PC-3 (cell line): ENCODE results near the gene NTMT2. TPM values are rescaled to one million over a fixed set of nuclear protein-coding genes. Genes with fewer than 3 reads are reported as not detected.

ENCODE experiments used
- ATAC-seq: fragments of 200-7000 bp; cut with Tn5 transposase; 2 replicates; pipeline ENCODE4 v1.9.1; 2020; ENCODE audit warnings: mild to moderate bottlenecking, moderate library complexity
- BruUV-seq: library from RNA; stranded (reverse); fragments of 400-500 nt; replicated peaks from 2 replicates; lab custom pipeline; 2021; lab: Mats Ljungman, UMichigan
- CTCF ChIA-PET: fragments of 300-600 bp; sonication (Branson Sonifier 250); formaldehyde crosslinking; loops from one replicate; lab custom pipeline; 2022; ENCODE audit warnings: antibody characterized with exemption; lab: Charles Lee
- POLR2A ChIA-PET: fragments of 300-600 bp; sonication (Branson Sonifier 250); formaldehyde crosslinking; loops from one replicate; lab custom pipeline; 2022; ENCODE audit warnings: antibody characterized with exemption; ENCODE audit not compliant: unreplicated experiment; lab: Charles Lee
- DNase-seq: peaks from one replicate; pipeline ENCODE4 v3.0.0-alpha.2; 2015
- H2AFZ ChIP-seq: fragments of 300-600 bp; sonication (generic); 2 replicates; pipeline ENCODE4 v1.6.0; 2016; ENCODE audit warnings: antibody characterized with exemption, low read length
- H3F3A ChIP-seq: fragments of 300-600 bp; sonication (generic); one replicate; pipeline ENCODE4 v1.6.0; 2017; ENCODE audit warnings: antibody characterized with exemption, low read length, control low read depth, mild to moderate bottlenecking; ENCODE audit not compliant: unreplicated experiment
- H3K27ac ChIP-seq: fragments of 300-600 bp; sonication (generic); 2 replicates; pipeline ENCODE4 v1.5.1; 2016; ENCODE audit warnings: mild to moderate bottlenecking, low read length
- H3K27me3 ChIP-seq: fragments of 300-600 bp; sonication (generic); 2 replicates; pipeline ENCODE4 v1.6.1; 2016; ENCODE audit warnings: low read length, mixed read lengths
- H3K36me3 ChIP-seq: fragments of 300-600 bp; sonication (generic); 2 replicates; pipeline ENCODE4 v1.6.1; 2016; ENCODE audit warnings: low read depth, mixed run types, low read length, mixed read lengths
- H3K4me1 ChIP-seq: fragments of 300-600 bp; sonication (generic); 2 replicates; pipeline ENCODE4 v1.5.1; 2016; ENCODE audit warnings: low read length; ENCODE audit not compliant: insufficient read depth
- H3K4me2 ChIP-seq: fragments of 300-600 bp; sonication (generic); 2 replicates; pipeline ENCODE4 v1.6.0; 2016; ENCODE audit warnings: low read length
- H3K4me3 ChIP-seq: fragments of 300-600 bp; sonication (generic); 2 replicates; pipeline ENCODE4 v1.5.1; 2016; ENCODE audit warnings: mild to moderate bottlenecking, low read length, mixed read lengths
- H3K79me2 ChIP-seq: fragments of 300-600 bp; sonication (generic); 2 replicates; pipeline ENCODE4 v1.6.1; 2017; ENCODE audit warnings: low read length, mixed read lengths
- H3K9ac ChIP-seq: fragments of 300-600 bp; sonication (generic); 2 replicates; pipeline ENCODE4 v1.6.0; 2016; ENCODE audit warnings: mild to moderate bottlenecking, low read length
- H3K9me2 ChIP-seq: fragments of 300-600 bp; sonication (generic); replicated peaks from 2 replicates; pipeline ENCODE4 v1.6.1; 2016; ENCODE audit warnings: mixed run types, low read length, mixed read lengths
- H3K9me3 ChIP-seq: fragments of 300-600 bp; sonication (generic); 2 replicates; pipeline ENCODE4 v1.6.1; 2016; ENCODE audit warnings: low read length, mixed read lengths
- H4K20me1 ChIP-seq: fragments of 300-600 bp; sonication (generic); 2 replicates; pipeline ENCODE4 v1.6.1; 2016; ENCODE audit warnings: low read length, mixed read lengths
- EZH2 ChIP-seq: fragments of 300-600 bp; sonication (generic); IDR thresholded peaks from one replicate; pipeline ENCODE4 v1.6.1; 2017; ENCODE audit warnings: antibody characterized with exemption, mild to moderate bottlenecking, low read length; ENCODE audit not compliant: unreplicated experiment
- EZH2phosphoT487 ChIP-seq: fragments of 300-600 bp; sonication (generic); IDR thresholded peaks from 2 replicates; pipeline ENCODE4 v1.6.1; 2018; ENCODE audit warnings: mild to moderate bottlenecking, antibody characterized with exemption, low read length, borderline replicate concordance
- intact Hi-C: fragments of 100-400 bp; cut with micrococcal nuclease; formaldehyde crosslinking; loops from 2 replicates; pipeline ENCODE4 v1.9.0; 2023
- total RNA-seq: library from RNA; depleted of rRNA; stranded (reverse); fragments of >200 nt; gene quantifications from 2 replicates; pipeline ENCODE4 v1.2.3, GENCODE V29; 2014
- TF ChIP-seq, protein P1 (sequence below): fragments of 300-600 bp; sonication (generic); conservative IDR thresholded peaks from 2 replicates; pipeline ENCODE4 v1.5.1; 2017; ENCODE audit warnings: antibody characterized with exemption, low read depth, mild to moderate bottlenecking, low read length

The NTMT2 gene
- total RNA-seq, 1 experiment from 2014 or later, result not detected

DNA sequence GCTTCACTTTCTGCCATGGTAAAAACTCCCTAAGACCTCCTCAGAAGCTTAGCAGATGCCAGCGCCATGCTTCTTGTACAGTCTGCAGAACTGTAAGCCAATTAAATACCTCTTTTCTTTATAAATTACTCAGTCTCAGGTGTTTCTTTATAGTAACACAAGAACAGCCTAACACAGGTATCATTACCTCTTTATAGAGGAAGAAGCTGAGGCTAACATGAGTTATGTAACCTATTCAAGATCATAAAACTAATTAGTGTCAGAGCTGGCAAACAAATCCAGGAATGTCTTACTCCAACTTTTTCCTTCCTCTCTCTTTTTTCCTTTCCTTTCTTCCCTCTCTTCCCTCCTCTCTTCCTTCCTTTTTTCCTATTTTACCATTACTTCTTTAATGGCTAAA, 9.3 kb downstream of the NTMT2 start:
- H3K9me2 ChIP-seq, result no peaks in the 10 kb centered on the region
- no peaks in the 10 kb centered on the region for H3K27me3 ChIP-seq
- ATAC-seq (no peak), DNase-seq (no peak)
- H3K4me2 ChIP-seq, result no peak overlapping the region
- H3K36me3 ChIP-seq, result no peaks in the 10 kb centered on the region
- H3K4me3 ChIP-seq, result no peak overlapping the region
- intact Hi-C loops, result no loop called here
- CTCF ChIA-PET, result no interaction called here
- H3K4me1 ChIP-seq, result no peaks in the 10 kb centered on the region
- no TSS peak for BruUV-seq
- H2AFZ ChIP-seq, result no peak overlapping the region
- no peak overlapping the region for H3K27ac ChIP-seq
- no peaks in the 10 kb centered on the region for H3K79me2 ChIP-seq
- POLR2A ChIA-PET, result no interaction called here
- H4K20me1 ChIP-seq, result no peaks in the 10 kb centered on the region
- no peak overlapping the region for H3K9ac ChIP-seq
- TF ChIP-seq EZH2phosphoT487 (no peak), EZH2 (no peak)
- TF ChIP-seq, protein P1, sequence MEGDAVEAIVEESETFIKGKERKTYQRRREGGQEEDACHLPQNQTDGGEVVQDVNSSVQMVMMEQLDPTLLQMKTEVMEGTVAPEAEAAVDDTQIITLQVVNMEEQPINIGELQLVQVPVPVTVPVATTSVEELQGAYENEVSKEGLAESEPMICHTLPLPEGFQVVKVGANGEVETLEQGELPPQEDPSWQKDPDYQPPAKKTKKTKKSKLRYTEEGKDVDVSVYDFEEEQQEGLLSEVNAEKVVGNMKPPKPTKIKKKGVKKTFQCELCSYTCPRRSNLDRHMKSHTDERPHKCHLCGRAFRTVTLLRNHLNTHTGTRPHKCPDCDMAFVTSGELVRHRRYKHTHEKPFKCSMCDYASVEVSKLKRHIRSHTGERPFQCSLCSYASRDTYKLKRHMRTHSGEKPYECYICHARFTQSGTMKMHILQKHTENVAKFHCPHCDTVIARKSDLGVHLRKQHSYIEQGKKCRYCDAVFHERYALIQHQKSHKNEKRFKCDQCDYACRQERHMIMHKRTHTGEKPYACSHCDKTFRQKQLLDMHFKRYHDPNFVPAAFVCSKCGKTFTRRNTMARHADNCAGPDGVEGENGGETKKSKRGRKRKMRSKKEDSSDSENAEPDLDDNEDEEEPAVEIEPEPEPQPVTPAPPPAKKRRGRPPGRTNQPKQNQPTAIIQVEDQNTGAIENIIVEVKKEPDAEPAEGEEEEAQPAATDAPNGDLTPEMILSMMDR, result no peak
- no peaks in the 10 kb centered on the region for H3K9me3 ChIP-seq
- no peaks in the 10 kb centered on the region for H3F3A ChIP-seq

DNA sequence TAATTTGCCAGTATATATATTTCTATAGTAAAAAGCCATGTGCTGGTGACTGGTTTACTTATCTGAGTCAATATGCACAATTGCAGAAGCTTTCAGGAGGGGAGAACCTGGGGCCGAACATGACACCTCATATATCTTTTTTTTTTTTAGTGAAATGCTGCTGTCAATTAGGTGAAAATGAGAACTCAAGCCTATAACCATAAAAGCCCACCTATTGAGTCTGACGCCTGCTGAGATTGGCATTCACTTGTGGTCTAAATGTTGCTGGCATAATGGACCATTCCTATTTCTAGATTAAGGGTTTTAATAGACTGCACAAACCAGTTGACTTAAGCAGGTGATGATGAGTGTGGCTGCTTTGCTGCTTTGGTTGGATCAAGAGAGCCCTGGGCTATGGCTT, 10.8 kb downstream of the NTMT2 start:
- H3K27me3 ChIP-seq, result no peaks in the 10 kb centered on the region
- no peaks in the 10 kb centered on the region for H3K4me1 ChIP-seq
- no peaks in the 10 kb centered on the region for H3K9me3 ChIP-seq
- intact Hi-C loops, result no loop called here
- POLR2A ChIA-PET, result no interaction called here
- no peaks in the 10 kb centered on the region for H4K20me1 ChIP-seq
- DNase-seq (no peak), ATAC-seq (no peak)
- H3K36me3 ChIP-seq, result no peaks in the 10 kb centered on the region
- TF ChIP-seq EZH2 (no peak), EZH2phosphoT487 (no peak)
- TF ChIP-seq, protein P1, result no peak
- H3K27ac ChIP-seq, result no peak overlapping the region
- no peak overlapping the region for H3K4me2 ChIP-seq
- H3K9ac ChIP-seq, result no peak overlapping the region
- H3K9me2 ChIP-seq, result no peaks in the 10 kb centered on the region
- no peak overlapping the region for H2AFZ ChIP-seq
- CTCF ChIA-PET, result no interaction called here
- H3K4me3 ChIP-seq, result no peak overlapping the region
- BruUV-seq, result no TSS peak
- no peaks in the 10 kb centered on the region for H3K79me2 ChIP-seq
- no peaks in the 10 kb centered on the region for H3F3A ChIP-seq

DNA sequence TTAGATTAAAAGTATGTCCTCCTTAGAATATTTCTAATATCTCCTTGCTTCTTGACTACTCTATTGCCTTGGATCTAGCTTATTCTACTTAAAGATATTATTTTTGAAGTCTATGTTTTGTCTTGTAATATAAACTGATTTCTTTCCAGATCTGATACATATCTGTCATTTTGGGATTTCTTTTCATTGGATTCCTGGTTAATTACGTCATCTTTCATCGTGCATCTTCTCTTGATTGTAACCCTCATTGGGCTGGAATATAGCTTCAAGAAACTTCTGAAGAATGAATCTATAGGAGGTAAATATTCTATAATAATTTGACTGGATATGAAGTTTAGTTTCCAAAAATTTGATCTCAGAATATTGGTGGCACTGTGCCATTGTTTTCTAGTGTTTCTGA, 12.1 kb downstream of the NTMT2 start:
- ChIA-PET CTCF (no interaction called here), POLR2A (no interaction called here)
- TF ChIP-seq, protein P1, result no peak
- TF ChIP-seq EZH2, result no peak
- TF ChIP-seq EZH2phosphoT487, result no peak
- Histone ChIP-seq H3K4me2 (no peak overlapping the region), H3K9me3 (no peaks in the 10 kb centered on the region), H3K36me3 (no peaks in the 10 kb centered on the region), H3K4me3 (no peak overlapping the region), H3F3A (no peaks in the 10 kb centered on the region), H4K20me1 (no peaks in the 10 kb centered on the region), H3K27ac (no peak overlapping the region), H3K9ac (no peak overlapping the region), H3K9me2 (no peaks in the 10 kb centered on the region), H3K27me3 (no peaks in the 10 kb centered on the region), H2AFZ (no peak overlapping the region), H3K79me2 (no peaks in the 10 kb centered on the region), H3K4me1 (no peaks in the 10 kb centered on the region)
- no peak for ATAC-seq
- intact Hi-C loops, result no loop called here
- DNase-seq, result no peak
- no TSS peak for BruUV-seq
